TTC549 (cell line): Measurements from ENCODE around the gene TSHZ2.
"Not testable (repeated sequence)": the region's sequence is repeated elsewhere in the genome, so short reads cannot be mapped to it uniquely, and the experiment has no call there.

ENCODE experiments used
- FAIRE-seq: peaks from 2 replicates; lab custom pipeline; 2012; peaks lifted over from hg19 to GRCh38; lab: Jason Lieb, UNC

The TSHZ2 gene

DNA sequence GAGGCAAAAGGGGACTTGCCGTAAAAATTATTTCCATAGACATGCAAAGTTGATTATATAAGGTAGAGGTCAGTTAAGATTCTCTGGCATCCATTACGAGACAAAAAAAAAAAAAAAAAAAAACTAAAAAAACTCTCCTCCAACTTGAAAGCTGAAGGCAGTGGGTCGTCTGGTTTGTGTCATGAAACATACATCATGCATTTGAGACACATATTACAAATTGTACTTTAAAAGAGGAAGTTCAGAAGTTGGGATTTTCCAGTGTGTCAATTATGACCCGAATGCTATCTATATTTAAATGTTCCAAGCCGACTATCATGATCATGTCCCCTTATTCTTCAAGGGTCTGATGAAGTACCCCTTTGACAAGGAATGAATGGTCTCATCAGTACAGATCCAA lies 496.4 kb downstream of the TSHZ2 start:
- no peak for FAIRE-seq

DNA sequence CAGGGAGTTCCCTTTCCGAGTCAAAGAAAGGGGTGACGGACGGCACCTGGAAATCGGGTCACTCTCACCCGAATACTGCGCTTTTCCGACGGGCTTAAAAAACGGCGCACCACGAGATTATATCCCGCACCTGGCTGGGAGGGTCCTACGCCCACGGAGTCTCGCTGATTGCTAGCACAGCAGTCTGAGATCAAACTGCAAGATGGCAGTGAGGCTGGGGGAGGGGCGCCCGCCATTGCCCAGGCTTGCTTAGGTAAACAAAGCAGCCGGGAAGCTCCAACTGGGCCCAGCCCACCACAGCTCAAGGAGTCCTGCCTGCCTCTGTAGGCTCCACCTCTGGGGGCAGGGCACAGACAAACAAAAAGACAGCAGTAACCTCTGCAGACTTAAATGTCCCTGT lies 500.7 kb downstream of the TSHZ2 start:
- not testable (repeated sequence) for FAIRE-seq

DNA sequence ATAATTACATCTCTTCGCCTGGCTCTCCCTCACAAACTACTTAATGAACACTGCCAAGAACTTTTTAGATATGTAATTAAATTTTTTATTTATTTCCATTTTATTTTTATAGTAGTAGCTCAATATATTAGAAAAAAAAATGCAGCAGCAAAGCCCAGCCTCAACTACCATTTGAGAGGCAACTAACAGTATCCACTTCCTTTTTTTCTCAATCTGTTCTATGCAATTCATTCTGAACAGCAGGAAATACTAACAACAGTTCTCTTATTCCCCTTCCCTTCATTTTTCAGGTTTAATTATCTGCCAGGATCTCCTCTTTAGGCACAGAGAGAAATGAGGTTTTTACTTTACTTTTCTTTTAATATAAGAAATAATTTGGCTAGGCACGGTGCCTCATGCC lies 508.8 kb downstream of the TSHZ2 start:
- FAIRE-seq, result no peak

DNA sequence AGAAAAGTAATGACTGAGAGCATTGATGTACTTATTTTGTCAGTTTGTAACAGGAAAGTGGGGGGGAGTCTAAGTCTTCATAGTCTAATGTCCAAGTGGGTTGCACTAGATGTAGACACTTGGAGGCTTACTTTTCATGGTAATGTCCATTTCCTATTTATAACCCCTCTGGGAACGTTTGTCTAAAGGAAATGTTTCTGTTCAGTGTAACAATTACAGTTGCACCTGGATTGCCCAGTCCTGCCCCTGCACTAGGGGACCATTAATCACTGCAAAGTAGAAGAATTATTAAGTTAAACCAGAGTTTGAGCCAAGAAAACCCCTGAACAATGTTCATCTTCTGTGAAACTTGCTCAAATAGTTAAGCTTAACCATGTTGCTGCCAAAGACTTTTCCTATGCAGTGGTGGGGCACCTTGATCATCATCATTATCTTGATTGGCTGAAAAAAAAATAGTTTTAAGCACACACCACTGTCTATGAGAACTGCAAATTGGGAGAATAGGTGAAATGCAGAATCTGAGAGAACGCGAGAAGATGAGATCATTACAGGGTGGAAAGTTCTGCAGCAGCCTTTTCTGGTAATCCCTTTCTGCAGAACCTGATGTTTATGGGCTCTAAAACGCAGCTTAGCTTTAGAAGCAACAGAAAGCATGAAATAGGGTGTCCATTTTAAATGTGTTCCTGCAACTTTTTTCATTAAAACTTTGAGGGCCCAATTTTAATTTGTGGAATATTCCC lies 515.5 kb downstream of the TSHZ2 start:
- FAIRE-seq, result no peak

DNA sequence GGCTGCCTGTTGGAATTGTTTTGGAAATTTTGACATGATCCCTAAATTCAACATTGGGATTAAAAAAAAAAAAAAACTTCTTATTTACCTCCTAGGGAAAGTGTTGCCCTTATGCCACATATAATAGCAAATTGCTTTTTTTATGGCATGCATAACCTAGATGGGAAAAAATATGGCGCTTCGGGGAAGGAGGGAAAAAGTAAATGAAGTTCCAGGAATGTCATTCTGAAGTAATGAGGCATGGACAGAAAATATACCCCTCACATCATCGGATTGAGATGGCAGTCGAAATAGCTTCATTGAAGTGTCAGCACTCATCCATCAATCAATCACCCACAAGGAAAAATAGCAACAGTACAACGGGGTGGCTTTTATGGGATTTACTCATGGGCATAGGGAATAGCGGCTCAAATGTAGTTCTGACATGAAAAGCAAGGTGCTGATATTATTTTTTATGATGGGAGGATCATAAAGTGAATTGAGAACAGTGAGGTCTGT lies 516.7 kb downstream of the TSHZ2 start:
- no peak for FAIRE-seq

DNA sequence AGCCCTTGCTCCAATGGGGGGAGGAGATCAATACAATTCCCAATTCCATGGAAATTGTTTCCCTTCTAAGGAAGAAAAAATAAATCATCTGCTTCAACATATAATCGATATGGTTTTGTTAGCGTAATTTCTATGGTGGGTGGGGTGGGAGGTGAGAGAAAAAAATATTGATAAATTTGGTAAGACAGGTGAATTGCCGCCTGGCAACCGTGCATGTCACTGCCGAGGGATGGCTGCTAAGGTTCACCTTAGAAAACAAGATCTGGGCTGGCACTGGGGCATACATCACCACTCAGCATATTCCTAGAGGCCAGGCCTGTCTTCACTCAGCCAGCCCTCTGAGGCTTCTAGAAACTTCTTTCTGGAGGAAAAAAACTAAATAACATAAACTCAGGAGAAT lies 517.4 kb downstream of the TSHZ2 start:
- no peak for FAIRE-seq

DNA sequence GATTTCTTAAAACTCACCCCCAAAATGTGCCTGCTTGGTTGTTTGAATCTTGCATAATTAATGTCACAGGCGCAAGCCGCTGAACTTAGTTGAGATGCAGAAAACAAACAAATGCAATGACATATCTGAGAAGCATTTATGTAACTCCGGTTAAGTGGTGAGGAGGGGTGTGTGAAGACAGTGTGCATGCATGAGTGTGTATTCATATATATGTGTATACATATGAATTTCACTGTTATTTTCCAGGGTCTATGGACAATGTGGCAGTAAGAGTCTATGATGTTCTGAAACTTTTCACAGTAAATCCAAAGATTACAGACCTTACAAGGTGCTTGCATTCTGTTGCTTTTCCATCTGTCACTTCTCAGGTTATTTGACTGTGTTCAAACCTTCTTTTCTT lies 518.5 kb downstream of the TSHZ2 start:
- FAIRE-seq, result no peak

DNA sequence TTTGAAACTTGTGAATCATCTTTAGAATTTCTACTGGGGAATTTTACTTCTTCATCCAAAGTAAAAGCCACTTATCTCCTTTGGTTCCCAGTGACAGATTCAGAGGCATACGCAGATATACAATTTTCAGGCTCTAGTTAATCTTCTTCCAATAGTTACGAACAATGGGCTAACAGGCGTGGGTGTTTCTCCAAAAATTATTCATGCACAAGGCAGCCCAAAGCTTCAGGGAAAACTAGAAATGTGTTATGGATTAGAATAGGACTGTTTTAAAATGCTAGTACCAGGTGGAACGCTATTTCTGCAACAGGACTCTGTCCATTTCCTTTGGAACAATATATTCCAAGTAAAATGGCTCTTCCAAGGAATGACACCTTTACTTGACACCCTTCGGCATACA lies 519.3 kb downstream of the TSHZ2 start:
- no peak for FAIRE-seq

DNA sequence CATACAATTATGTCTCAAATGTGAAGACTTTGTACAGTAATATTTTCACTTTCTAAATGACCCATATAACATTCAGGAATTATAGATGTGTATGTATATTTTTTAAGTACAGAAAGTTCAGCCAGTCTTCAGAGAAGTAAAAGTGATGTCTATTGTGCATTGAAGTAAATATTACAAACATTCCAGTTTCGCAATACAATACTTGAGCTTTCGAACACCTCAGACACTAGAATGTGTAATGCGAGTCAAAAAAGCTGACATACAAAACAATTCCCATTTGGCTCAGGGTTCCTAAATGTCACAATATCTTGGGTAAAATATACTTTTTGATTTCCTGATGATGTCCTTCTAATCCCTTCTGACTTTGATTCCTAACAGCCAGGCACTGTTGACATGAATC lies 520.1 kb downstream of the TSHZ2 start:
- FAIRE-seq, result no peak

DNA sequence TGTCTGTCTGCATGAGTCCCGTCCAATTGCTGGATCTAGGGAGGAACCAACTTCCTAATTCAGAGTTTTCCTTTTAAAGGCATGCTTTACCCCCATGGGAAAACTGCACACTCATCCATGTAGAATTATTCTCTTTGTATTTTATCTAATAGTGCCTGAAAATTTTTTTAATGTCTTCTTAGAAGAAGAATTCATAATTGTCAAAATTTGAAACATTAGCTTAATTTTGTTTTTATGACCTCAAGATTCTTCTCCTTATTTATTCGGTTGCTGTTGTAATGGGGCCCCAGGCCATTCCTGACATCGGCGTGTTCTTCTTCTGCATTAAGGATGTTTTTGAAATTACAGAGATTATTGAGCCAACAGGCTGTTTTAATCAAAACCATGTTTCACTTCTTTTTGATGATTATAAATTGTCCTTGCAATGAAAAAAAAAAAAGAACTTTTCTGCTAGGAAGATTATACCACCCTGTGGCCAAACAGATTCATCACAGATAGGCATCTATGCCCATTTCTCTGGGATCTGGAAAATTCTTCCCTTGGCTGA lies 521.2 kb downstream of the TSHZ2 start:
- FAIRE-seq, result no peak

DNA sequence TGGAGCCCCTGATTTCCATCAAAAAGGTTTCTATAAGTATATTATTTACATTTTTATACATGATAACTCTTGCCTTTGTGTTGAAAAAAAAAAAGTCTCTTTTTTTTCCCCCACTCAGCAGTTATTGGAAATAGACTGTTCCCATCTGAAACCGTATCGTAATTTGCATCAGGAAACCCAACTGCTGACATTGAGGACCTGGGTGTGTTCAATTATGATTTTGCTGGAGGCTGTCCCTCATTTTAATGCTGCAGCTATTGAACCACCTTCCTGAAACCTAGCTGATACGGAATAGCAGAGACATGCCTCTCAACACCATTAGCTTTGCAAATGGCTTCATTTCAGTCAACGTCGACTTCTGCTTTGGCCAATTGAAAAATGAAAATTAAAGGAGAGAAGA lies 522.6 kb downstream of the TSHZ2 start:
- no peak for FAIRE-seq

DNA sequence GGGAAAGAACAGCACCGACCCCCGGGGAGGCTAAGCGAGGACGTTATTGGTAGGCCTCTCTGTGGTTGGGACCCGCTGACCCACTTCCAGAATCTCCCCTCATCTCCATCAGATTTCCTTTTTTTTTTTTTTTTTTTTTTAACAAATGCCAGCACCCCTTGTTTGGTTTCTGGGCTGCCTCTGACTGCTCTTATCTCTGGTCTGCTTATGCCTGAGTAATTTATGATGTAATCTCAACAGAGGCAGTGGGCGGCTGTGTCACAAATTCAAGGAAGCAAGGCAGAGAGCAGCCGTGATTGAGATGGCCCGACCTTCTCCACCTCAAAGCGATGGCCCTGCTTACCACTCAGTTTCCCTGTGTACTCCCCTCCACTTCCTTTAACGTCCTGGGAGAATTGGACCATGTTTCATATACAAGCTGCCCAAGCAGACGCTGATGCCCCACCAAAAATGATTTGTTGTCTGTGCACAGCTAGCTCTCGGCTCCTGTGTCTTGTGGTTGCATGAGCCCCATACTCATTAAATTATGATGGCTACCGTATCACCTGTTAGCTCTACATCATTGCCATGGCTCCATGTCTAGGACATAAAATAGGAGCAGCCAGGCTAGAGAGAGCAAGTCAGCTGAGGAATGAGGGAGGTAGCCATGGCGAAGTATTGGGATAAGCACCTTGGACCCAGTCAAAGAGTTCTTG lies 523.4 kb downstream of the TSHZ2 start:
- no peak for FAIRE-seq

DNA sequence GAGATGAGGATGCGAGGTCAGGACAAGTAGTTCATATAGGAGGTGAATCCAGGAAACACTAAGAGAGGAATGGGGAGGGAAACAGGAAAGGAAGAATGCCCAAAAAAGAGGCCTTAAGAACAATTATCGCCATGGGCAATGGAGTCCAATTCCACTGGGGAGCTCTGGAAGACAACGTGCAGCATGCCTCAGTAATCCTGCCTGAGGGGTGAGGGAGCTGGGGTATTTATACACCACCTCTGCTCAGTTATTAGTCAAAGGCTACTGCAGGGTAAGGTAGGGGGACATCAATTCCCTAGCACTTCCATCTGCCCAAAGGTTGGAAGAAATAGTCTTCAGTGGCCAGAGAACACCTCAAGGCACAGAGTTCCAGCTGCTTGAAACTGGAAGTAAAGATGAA lies 525.1 kb downstream of the TSHZ2 start:
- FAIRE-seq, result no peak

DNA sequence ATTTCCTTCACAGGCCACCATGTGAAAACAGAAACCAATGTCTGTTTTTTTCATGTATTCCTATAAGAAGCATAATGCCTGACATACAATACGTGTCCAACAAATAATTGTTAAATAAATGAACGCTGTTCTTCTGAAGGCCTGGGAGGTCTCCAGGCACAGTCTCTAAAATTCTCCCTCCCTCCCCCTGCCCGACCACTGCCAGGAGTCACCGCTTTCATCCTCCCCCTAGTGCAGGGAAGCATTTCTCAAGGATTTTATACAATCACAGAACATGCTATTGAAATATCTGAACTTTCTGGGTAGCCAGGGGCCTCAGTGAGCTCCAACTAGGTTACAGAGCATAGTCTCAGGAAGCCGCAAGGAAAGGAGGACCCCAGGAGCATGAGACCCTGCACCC lies 526.2 kb downstream of the TSHZ2 start:
- FAIRE-seq, result no peak

DNA sequence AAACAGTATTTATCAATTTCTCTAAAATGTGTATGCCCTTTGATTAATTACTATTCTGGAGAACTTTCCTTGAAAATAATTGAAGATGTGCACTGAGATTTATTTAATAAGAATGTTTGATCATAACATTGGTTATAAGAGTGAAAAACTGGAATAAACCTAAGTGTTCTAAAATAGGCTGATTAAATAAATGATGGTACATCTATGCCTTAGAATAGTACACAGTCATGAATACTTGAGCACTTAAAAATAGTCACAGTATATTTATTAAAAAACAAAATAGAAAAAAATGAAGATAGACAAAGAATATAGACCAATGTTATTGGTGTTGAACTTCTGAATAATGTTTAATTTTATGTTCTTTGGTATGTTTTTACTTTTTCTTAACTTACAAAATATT lies 528.5 kb downstream of the TSHZ2 start:
- peak; percentile 19 for FAIRE-seq

DNA sequence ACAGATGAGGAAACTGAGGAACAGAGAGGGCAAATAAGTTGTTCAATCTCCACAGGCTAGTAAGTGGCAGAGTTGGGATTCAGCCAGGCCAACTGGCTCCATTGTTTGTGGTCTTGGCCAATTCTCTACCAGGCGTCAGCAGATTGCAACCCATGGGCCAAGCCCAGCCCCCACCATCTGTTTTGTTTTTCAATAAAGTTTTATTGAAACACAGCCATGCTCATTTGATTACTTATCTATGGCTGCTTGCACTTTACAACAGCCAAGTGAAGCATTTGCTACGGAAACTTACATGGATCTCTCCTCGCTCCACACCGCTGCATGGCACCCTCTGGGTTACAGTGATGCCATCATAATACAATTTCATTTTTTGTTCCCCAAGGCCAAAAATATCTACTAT lies 530.7 kb downstream of the TSHZ2 start:
- FAIRE-seq, result no peak

DNA sequence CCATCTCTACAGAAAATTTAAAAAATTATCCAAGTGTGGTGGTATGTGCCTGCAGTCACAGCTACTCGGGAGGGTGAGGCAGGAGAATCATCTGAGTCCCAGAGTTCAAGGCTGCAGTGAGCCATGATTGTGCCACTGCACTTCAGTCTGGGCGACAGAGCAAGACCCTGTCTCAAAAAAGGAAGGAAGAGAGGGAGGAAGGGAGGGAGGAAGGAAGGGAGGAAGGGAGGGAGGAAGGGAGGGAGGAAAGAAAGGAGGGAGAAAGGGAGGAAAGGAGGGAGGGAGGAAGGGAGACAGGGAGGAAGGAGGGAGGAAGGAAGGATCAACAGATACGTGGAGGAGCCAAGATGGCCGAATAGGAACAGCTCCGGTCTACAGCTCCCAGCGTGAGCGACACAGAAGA lies 531.4 kb downstream of the TSHZ2 start:
- no peak for FAIRE-seq

DNA sequence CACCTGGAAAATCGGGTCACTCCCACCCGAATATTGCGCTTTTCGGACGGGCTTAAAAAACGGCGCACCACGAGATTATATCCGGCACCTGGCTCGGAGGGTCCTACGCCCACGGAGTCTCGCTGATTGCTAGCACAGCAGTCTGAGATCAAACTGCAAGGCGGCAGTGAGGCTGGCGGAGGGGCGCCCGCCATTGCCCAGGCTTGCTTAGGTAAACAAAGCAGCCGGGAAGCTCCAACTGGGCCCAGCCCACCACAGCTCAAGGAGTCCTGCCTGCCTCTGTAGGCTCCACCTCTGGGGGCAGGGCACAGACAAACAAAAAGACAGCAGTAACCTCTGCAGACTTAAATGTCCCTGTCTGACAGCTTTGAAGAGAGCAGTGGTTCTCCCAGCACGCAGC lies 531.9 kb downstream of the TSHZ2 start:
- FAIRE-seq, result not testable (repeated sequence)

DNA sequence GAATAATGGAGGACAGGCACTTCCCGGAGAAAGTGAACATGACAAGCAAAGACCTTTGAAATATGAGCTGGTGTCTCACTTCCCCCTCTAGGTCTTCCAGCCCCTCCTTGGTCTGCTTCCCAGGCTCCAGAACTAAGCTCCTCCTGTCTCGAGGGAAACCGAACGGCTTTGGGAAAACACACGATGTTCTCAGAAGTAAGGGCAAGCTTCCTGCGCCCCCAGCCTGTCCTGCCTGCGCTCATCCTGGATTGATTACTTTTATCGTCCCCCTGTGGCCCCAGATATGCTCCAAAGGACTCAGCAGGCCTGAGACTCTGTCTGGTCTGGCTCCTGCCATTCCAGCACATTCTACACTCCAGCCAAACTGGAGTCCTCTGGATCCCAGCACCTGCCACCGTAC lies 538.1 kb downstream of the TSHZ2 start:
- FAIRE-seq, result no peak

DNA sequence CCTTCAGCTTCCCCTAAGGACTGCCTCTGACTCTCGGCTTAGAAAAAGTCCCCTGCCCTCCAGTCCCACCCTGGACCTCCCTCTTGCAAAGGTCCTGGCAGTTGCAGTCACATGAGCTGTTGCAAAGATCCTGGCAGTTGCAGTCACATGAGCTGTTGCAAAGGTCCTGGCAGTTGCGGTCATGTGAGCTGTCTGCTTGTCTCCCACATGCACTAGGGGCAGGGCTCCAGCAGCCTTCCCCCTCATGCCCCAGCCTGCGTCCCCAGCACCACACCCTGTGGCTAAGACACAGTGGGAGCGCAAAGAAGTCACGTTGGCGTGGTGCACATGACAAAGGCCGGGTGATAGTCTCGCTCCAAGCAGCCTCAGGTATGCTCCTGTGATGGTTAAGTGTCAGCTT lies 538.5 kb downstream of the TSHZ2 start:
- FAIRE-seq, result no peak

DNA sequence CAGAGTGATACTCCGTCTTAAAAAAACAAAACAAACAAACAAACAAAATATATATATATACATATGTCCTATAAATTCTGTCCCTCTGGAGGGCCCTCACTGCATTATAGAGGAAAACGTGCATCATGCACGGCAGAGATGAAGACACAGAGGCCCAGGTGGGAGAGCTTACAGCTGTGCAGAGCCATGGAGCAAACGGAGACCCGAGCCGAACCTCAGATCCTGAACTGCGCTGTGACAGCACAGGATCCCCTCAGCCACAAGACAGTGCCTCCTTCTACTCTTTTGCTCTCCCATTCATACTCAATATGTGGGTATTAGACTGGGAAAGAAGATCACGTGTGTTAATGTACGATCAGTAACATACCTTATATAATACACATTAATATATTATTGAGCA lies 539.9 kb downstream of the TSHZ2 start:
- no peak for FAIRE-seq

DNA sequence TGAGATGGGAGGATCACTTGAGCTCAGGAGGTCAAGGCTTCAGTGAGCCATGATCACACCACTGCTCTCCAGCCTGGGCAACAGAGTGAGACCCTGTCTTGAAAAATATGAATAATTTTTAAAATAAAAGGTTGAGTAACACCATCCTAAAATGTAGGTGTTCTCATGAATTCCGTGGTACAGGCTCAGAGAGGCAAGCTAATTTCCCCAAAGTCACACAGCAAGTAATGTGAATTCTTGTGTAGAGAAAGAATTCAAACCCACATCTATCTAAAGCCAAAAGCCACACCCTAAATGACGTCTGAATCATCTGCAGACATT lies 541.0 kb downstream of the TSHZ2 start:
- no peak for FAIRE-seq

DNA sequence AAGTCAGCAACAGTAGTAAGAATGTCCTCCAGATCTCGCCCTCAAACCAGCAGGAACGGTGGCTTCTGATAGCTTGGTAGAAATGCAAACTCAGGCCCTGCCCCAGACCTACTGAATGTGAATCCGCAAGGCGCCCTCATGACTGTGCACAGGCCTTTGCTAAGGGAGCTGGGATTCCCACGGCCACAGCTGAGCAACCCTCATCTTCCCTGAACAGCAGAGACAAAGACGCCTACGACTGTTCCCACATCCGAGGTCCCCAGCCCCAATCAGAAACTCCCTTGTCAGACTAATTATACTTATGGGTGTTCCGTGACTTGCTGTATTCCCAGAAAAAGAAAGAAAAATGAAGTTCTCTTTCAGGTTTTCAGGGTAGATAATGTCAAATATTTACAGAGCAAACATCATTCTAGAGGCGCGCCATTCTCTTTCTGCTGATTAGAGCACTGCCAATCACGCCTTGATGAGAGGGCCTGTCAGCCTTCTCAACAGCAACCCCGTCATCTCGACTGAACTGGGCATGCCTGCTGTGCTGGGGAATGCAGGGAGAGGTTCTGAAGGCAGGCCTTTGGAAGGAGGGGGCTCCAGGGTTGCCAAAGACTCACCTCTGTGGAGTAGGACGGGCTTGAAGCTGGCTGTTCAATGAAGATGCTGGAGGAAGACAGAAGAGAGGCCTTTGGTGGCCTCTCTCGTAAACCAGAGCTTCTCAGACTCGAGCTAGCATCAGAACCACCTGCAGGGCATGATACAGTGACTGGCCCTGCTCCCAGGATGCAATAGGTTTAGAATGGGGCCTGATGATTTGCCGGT lies 541.5 kb downstream of the TSHZ2 start:
- no peak for FAIRE-seq
